Liver (tissue), 9 donors: Measurements from ENCODE around the gene SEPTIN5. TPM values are rescaled to one million over a fixed set of nuclear protein-coding genes. Genes with fewer than 3 reads are reported as not detected.

Source experiments
- DNase-seq: peaks from one replicate; pipeline ENCODE4 v3.0.0-alpha.2; 2017; ENCODE audit warnings: low spot score
- H3K27ac ChIP-seq, 2 donors: one replicate each; pipeline ENCODE4 v1.7.0; 2013; ENCODE audit warnings: inconsistent platforms in 2 of 2, low read length in 2 of 2, control low read depth in 1 of 2, low read depth in 1 of 2, mild to moderate bottlenecking in 1 of 2
- H3K27me3 ChIP-seq, 4 donors: one replicate each; pipeline versions ENCODE4 v1.6.1 to v1.7.0; 2013; ENCODE audit warnings: low read length in 3 of 4, inconsistent platforms in 1 of 4, mild to moderate bottlenecking in 1 of 4, moderate library complexity in 1 of 4; ENCODE audit not compliant: control insufficient read depth in 4 of 4, insufficient read depth in 4 of 4
- H3K36me3 ChIP-seq, 4 donors: one replicate each; pipeline versions ENCODE4 v1.6.1 to v1.7.0; 2013; ENCODE audit warnings: low read length in 3 of 4, mild to moderate bottlenecking in 3 of 4, low read depth in 1 of 4, moderate library complexity in 1 of 4; ENCODE audit not compliant: control insufficient read depth in 4 of 4, insufficient read depth in 3 of 4
- H3K4me1 ChIP-seq, 4 donors: one replicate each; pipeline versions ENCODE4 v1.6.1 to v1.7.0; 2013; ENCODE audit warnings: low read length in 3 of 4, mild to moderate bottlenecking in 3 of 4, moderate library complexity in 1 of 4; ENCODE audit not compliant: control insufficient read depth in 4 of 4, insufficient read depth in 4 of 4
- H3K4me3 ChIP-seq, 3 donors: one replicate each; pipeline versions ENCODE4 v1.6.1 to v1.7.0; 2013; ENCODE audit warnings: low read length in 3 of 3, control low read depth in 1 of 3, low read depth in 1 of 3, mild to moderate bottlenecking in 1 of 3
- H3K9ac ChIP-seq, 2 donors: one replicate each; pipeline ENCODE4 v1.7.0; 2013; ENCODE audit warnings: low read length in 2 of 2, mild to moderate bottlenecking in 2 of 2, moderate library complexity in 2 of 2, control low read depth in 1 of 2, low read depth in 1 of 2
- H3K9me3 ChIP-seq, 4 donors: one replicate each; pipeline versions ENCODE4 v1.6.1 to v1.7.0; 2013; ENCODE audit warnings: low read length in 3 of 4; ENCODE audit not compliant: control insufficient read depth in 4 of 4
- CTCF ChIP-seq: fragments of 150-350 bp; IDR thresholded peaks from 2 replicates; pipeline ENCODE4 v1.5.1; 2017; ENCODE audit warnings: improper control_type of control experiment, low read depth, low read length; ENCODE audit not compliant: missing input control
- EGR1 ChIP-seq, 2 donors: IDR thresholded peaks; 2 replicates each; pipeline ENCODE4 v1.6.1; 2016 to 2018; ENCODE audit warnings: antibody characterized with exemption in 2 of 2, low read depth in 2 of 2
- FOXA1 ChIP-seq: IDR thresholded peaks from 2 replicates; pipeline ENCODE4 v1.6.1; 2016; ENCODE audit warnings: antibody characterized with exemption
- FOXA2 ChIP-seq: IDR thresholded peaks from 2 replicates; pipeline ENCODE4 v1.6.1; 2016; ENCODE audit warnings: antibody characterized with exemption
- GABPA ChIP-seq, 2 donors: IDR thresholded peaks in 1 of 2; conservative IDR thresholded peaks in 1 of 2; 2 replicates each; pipeline ENCODE4 v1.6.1; 2016; ENCODE audit warnings: antibody characterized with exemption in 2 of 2, mild to moderate bottlenecking in 1 of 2, moderate library complexity in 1 of 2
- HNF4A ChIP-seq, 2 donors: conservative IDR thresholded peaks; 2 replicates each; pipeline ENCODE4 v1.6.1; 2016; ENCODE audit warnings: antibody characterized with exemption in 2 of 2, mild to moderate bottlenecking in 2 of 2
- HNF4G ChIP-seq: IDR thresholded peaks from 2 replicates; pipeline ENCODE4 v1.6.1; 2016; ENCODE audit warnings: antibody characterized with exemption
- NR2F2 ChIP-seq: IDR thresholded peaks from 2 replicates; pipeline ENCODE4 v1.6.1; 2016; ENCODE audit warnings: antibody characterized with exemption
- REST ChIP-seq: IDR thresholded peaks from 2 replicates; pipeline ENCODE4 v1.6.1; 2016; ENCODE audit warnings: antibody characterized with exemption, mild to moderate bottlenecking
- RXRA ChIP-seq, 2 donors: IDR thresholded peaks; 2 replicates each; pipeline ENCODE4 v1.6.1; 2017 to 2018; ENCODE audit warnings: antibody characterized with exemption in 2 of 2, mild to moderate bottlenecking in 1 of 2
- SP1 ChIP-seq: IDR thresholded peaks from 2 replicates; pipeline ENCODE4 v1.6.1; 2018; ENCODE audit warnings: antibody characterized with exemption, mild to moderate bottlenecking
- TAF1 ChIP-seq: conservative IDR thresholded peaks from 2 replicates; pipeline ENCODE4 v1.6.1; 2016; ENCODE audit warnings: antibody characterized with exemption, mild to moderate bottlenecking
- YY1 ChIP-seq: IDR thresholded peaks from 2 replicates; pipeline ENCODE4 v1.6.1; 2016; ENCODE audit warnings: antibody characterized with exemption, mild to moderate bottlenecking
- WGBS: extraction: QIAGEN DNeasy Blood & Tissue Kit; methylation state at CpG from one replicate; pipeline ENCODE4 v1.1.7; 2013; 5-methylcytosine and 5-hydroxymethylcytosine counted together
- polyA plus RNA-seq, 2 donors: library from polyadenylated mRNA; stranded (reverse) in 1 of 2; unstranded in 1 of 2; fragments of 200-250 nt in 1 of 2; fragments of >200 nt in 1 of 2; fragmentation: Nextera tagmentation in 1 of 2; extraction: Ambion mirVana in 1 of 2; gene quantifications; one replicate each; pipeline versions ENCODE4 v1.2.1 to v1.2.3, GENCODE V29; 2013 to 2015
- total RNA-seq, 2 donors: library from RNA; depleted of rRNA; stranded (reverse); fragments of >200 nt; gene quantifications; one replicate each; pipeline ENCODE4 v1.2.3, GENCODE V29; 2014
- TF ChIP-seq, protein P1 (sequence below): IDR thresholded peaks from 2 replicates; pipeline ENCODE4 v1.6.1; 2016; ENCODE audit warnings: antibody characterized with exemption
- TF ChIP-seq, protein P2 (sequence below): IDR thresholded peaks from 2 replicates; pipeline ENCODE4 v1.6.1; 2016; ENCODE audit warnings: antibody characterized with exemption
- TF ChIP-seq, protein P3 (sequence below): IDR thresholded peaks from 2 replicates; pipeline ENCODE4 v1.6.1; 2016; ENCODE audit warnings: antibody characterized with exemption
- donor health status: healthy.
- donor health status: healthy.
- donor health status: healthy.
- donor health status: healthy.
- donor health status: healthy.

Gene SEPTIN5
- total and polyA plus RNA-seq, 4 donors: 0.26 to 3.5 (median 2.8) TPM

DNA sequence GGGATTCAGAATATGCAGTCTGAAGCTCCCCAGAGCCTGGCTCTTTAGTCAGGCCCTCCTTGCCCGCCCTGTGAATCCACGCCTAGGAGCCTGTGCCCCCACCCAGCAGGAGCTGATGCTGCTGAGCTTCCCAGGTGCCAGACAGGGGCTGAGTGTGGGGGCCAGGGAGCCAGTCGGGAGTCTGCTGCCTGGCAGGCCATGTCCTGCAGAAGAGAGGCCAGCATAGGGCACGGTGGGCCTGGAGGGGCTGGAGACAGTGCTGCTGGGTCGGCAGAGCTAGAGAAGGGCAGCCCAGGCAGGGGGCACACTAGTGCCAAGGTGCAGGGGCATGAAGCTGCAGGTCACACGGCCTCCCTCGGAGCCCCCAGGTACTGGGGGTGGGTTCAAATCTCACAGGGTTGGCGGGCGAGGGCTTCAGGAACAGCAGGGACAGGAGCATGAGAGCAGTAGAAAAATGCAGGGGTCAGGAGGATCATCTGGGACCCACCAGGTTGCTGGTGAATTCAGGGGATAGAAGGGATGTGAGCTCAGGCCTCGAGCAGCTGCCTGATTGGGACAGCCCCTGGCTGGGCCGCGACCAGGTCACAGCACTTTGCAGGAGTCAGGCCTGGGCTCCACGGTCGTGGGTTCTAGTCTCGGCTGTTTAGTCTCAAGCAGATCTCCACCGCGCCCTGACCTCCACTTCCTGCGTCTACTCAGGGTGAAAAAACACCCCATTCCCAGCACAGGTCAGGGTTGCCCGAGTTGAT is 4.1 kb upstream of the SEPTIN5 start:
- Histone ChIP-seq H3K9me3 (no peaks in the 10 kb centered on the region), H3K4me3 (no peak overlapping the region), H3K36me3 (no peaks in the 10 kb centered on the region), H3K27ac (no peak overlapping the region), H3K27me3 (no peaks in the 10 kb centered on the region), H3K9ac (no peak overlapping the region), H3K4me1 (peaks cover 2 to 13% (median 4%) of the 10 kb centered on the region in 4 donors)
- DNase-seq: no peak
- WGBS: 90% methylated on average over 19 of the region's 19 CpGs
- TF ChIP-seq CTCF (no peak), NR2F2 (no peak), EGR1 (IDR thresholded peaks at IDR 0.05; ENCODE audit: low read depth in 2 of 2) (no peak), HNF4G (no peak), RXRA (IDR thresholded peaks at IDR 0.05) (no peak), REST (no peak), GABPA (IDR thresholded peaks at IDR 0.05 in 1 of 2, conservative IDR thresholded peaks at IDR 0.05 in 1 of 2) (no peak), FOXA1 (no peak), HNF4A (conservative IDR thresholded peaks at IDR 0.05) (no peak), TAF1 (no peak), YY1 (no peak), SP1 (no peak), FOXA2 (no peak)
- TF ChIP-seq, protein P1, sequence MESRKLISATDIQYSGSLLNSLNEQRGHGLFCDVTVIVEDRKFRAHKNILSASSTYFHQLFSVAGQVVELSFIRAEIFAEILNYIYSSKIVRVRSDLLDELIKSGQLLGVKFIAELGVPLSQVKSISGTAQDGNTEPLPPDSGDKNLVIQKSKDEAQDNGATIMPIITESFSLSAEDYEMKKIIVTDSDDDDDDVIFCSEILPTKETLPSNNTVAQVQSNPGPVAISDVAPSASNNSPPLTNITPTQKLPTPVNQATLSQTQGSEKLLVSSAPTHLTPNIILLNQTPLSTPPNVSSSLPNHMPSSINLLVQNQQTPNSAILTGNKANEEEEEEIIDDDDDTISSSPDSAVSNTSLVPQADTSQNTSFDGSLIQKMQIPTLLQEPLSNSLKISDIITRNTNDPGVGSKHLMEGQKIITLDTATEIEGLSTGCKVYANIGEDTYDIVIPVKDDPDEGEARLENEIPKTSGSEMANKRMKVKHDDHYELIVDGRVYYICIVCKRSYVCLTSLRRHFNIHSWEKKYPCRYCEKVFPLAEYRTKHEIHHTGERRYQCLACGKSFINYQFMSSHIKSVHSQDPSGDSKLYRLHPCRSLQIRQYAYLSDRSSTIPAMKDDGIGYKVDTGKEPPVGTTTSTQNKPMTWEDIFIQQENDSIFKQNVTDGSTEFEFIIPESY: no peak
- TF ChIP-seq, protein P2, sequence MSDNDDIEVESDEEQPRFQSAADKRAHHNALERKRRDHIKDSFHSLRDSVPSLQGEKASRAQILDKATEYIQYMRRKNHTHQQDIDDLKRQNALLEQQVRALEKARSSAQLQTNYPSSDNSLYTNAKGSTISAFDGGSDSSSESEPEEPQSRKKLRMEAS: no peak
- TF ChIP-seq, protein P3, sequence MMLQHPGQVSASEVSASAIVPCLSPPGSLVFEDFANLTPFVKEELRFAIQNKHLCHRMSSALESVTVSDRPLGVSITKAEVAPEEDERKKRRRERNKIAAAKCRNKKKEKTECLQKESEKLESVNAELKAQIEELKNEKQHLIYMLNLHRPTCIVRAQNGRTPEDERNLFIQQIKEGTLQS: no peak
